ENCODE results near the gene PRR35.

DNA sequence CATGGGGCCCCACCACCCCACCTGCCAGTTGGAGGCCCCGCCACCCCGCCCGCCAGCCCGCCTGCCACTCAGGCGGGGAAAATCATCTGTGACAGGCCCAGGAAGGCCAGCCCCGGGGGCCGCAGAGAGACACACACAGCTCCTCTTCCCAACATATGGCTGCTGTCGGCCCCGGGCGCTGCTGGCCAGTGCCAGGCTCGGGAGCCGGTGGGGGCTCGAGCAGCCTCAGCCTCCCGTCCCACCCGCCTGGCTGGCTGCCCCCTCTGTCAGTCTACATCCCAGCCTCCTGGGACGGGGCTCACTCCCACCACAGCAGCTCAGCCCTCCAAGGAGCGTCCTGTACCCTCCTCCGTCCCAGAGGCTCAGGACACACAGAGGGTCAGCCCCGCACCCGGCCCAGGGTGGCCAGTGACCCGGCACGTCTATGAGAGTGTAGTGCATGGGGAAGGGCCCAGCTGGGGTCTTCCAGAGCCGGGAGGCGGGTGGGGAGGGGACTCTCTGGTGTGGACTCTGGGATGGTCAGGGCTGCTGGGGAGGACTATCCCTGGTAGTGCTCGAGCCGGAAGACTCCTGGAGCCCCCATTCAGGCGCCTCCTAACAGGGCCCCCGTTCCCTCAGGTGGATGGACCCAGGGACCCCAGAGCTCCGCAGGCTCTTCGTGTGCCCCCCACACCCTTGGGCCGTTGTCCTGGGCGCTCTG is 3.6 kb upstream of the PRR35 start:
- TF ChIP-seq CTCF (conservative IDR thresholded peaks at IDR 0.05), result no peak
- no peak for TF ChIP-seq ZFX (IDR thresholded peaks at IDR 0.05)
